GM10248 (cell line): ENCODE measurements around the gene ZNF800.

ENCODE experiments used
- CTCF ChIA-PET: fragments of 300-600 bp; sonication (Branson Sonifier 250); formaldehyde crosslinking; extraction: SDS; loops from one replicate; lab custom pipeline; 2021; ENCODE audit warnings: antibody characterized with exemption; lab: Yijun Ruan, JAX
- POLR2A ChIA-PET: fragments of 350-650 bp; sonication (Branson Sonifier 250); formaldehyde crosslinking; extraction: SDS; loops from one replicate; lab custom pipeline; 2020; ENCODE audit warnings: antibody characterized with exemption; lab: Yijun Ruan, JAX
- DNase-seq: peaks from one replicate; pipeline ENCODE4 v3.0.0; 2012; ENCODE audit errors: extremely low spot score
- TF ChIP-seq, protein P1 (sequence below): IDR thresholded peaks from 2 replicates; pipeline ENCODE4 v1.5.1; 2012; ENCODE audit warnings: mild to moderate bottlenecking, low read depth; ENCODE audit errors: extremely low read depth, missing control alignments, control extremely low read depth

The ZNF800 gene

DNA sequence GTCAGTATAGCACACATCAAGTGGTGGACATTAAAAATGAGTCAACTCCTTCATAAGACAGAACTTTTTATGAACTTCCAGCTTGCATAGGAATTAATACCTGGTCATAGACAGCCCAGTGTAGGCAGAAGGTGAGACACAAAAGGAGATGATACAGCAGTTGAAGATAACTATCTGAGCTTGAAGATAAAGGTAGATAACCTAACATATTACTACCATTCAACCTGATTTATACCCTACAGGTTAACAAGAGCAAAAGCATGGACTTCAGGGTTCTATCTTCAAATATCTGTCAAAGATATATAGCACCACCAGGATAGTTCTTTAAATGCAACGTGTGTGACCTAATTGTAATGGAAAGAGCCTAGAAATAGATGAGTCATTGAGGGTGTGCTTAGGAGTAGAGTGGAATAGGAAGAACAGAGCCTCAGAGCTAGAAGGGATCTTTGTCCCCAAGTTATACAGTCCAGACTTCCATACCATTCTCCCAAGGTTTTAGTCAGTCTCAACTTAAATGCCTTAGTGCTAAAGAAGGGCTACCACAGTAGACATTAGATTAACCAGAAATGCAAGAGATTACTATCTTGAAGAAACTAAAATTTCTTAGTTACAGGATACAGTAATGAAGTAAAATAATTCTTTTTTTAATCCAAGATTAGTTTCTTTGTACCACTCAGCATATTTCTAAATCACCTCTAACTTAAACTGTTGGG is 9.2 kb downstream of the ZNF800 start:
- ChIA-PET CTCF (interaction anchor here (1.0 to 2.3 kb wide), 6 partner anchors 9 to 64 kb away, joined by 3 to 11 read pairs (median 6); partner anchors contain the start of gene ZNF800), POLR2A (interaction anchor here (1.9 kb wide), 1 partner anchor 8 kb away, joined by 4 read pairs; no protein-coding TSS in a partner anchor)
- DNase-seq, result no peak
- TF ChIP-seq, protein P1, sequence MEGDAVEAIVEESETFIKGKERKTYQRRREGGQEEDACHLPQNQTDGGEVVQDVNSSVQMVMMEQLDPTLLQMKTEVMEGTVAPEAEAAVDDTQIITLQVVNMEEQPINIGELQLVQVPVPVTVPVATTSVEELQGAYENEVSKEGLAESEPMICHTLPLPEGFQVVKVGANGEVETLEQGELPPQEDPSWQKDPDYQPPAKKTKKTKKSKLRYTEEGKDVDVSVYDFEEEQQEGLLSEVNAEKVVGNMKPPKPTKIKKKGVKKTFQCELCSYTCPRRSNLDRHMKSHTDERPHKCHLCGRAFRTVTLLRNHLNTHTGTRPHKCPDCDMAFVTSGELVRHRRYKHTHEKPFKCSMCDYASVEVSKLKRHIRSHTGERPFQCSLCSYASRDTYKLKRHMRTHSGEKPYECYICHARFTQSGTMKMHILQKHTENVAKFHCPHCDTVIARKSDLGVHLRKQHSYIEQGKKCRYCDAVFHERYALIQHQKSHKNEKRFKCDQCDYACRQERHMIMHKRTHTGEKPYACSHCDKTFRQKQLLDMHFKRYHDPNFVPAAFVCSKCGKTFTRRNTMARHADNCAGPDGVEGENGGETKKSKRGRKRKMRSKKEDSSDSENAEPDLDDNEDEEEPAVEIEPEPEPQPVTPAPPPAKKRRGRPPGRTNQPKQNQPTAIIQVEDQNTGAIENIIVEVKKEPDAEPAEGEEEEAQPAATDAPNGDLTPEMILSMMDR, result no peak

DNA sequence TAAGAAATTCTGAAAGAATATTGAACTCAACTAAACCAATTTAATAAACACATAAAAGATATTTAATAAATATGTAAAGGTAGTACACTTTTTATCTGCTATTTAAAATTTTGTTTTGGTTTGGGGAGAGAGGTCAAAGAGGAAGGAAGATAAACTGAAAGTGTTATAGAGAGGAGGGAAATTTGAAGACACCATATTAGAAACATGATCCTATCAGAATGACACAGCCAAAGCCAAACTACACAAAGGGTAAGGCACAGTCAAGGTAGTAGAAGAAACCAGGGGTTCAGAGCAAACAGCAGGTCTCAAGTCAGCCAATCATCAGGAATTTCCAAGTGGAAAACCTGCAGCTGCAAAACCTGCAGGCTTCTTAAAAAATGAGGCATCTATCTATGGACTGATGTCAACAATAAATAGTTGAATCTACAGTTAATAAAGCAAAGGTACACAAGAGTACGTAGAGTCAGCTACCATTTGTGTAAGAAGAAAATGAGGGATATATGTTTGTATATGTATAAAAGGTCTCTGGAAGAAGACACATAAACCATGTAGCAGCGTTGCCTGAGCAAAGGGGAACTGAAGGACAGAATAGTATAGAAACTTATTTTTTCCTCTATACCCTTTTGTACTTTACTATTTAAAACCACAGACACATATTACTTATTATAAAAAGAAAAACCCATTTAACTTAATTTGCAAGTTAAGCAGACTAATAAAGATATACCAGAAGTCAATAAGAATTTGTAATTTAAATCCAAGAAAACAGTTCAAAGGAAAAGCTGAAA is 10.0 kb downstream of the ZNF800 start:
- no peak for DNase-seq
- TF ChIP-seq, protein P1, result no peak
- ChIA-PET CTCF (interaction anchor here (1.0 to 2.3 kb wide), 6 partner anchors 10 to 65 kb away, joined by 3 to 11 read pairs (median 6); partner anchors contain the start of gene ZNF800), POLR2A (interaction anchor here (1.9 kb wide), 1 partner anchor 9 kb away, joined by 4 read pairs; no protein-coding TSS in a partner anchor)

DNA sequence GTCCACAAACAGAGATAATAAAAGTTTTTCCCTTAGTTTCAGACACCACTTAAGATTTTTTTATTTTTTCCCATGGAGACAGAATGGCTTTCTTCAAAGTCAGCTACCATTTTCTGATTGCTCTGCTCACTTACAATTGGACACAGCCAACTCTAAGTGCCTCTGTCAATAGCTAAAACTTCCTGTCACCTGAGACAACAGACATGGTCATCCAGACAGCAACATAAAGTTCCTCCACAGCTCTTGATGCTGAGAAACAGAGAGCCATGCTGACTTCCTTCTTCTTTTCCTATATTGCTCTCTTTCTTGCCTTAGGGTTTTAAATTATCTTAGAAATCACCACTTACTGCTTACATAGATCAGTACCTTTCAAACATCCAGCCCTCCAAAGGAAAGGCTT is 12.0 kb downstream of the ZNF800 start:
- CTCF ChIA-PET, result interaction anchor here (0.9 to 1.7 kb wide), 4 partner anchors 11 to 66 kb away, joined by 3 to 9 read pairs (median 3); partner anchors contain the start of gene ZNF800
- no peak for DNase-seq
- TF ChIP-seq, protein P1, result no peak
- POLR2A ChIA-PET, result no interaction called here

DNA sequence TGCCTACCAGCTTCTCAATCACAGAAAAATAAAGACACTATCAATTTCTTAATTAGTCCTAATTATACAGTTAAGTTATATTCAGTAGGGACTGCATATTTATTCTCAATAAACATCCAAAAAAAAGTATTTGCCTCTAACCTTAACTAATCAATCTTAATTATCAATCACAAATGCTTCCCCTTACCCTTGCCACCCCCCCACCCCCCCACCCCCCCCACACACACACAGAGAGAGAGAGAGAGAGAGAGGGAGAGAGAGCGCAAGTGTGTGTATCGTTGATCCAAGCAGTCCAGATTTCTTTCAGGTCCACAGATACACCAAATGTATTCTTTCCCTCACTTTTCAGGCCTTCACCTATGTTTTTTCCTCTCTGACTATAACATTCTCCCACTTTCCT is 12.9 kb downstream of the ZNF800 start:
- no peak for DNase-seq
- CTCF ChIA-PET, result interaction anchor here (1.0 to 1.7 kb wide), 4 partner anchors 12 to 67 kb away, joined by 3 to 9 read pairs (median 3); partner anchors contain the start of gene ZNF800
- TF ChIP-seq, protein P1, result no peak
- POLR2A ChIA-PET, result no interaction called here

GRCh38 chr7:127378537-127378936 is 14.0 kb downstream of the ZNF800 start:
- TF ChIP-seq, protein P1, result no peak
- POLR2A ChIA-PET, result no interaction called here
- CTCF ChIA-PET, result interaction anchor here (1.0 kb wide), 1 partner anchor 30 kb away, joined by 5 read pairs; no protein-coding TSS in a partner anchor
- DNase-seq, result no peak

- TF ChIP-seq, protein P1, result no peak
- ChIA-PET CTCF (interaction anchor here (1.3 kb wide), 1 partner anchor 70 kb away, joined by 3 read pairs; no protein-coding TSS in a partner anchor), POLR2A (no interaction called here)
- no peak for DNase-seq
These were observed 15.1 kb downstream of the ZNF800 start for GRCh38 chr7:127377425-127377824.
